ENCODE results near the gene SLK.

SLK gene

GRCh38 chr10:103986360-103986759, 19.4 kb downstream of the SLK start:
- TF ChIP-seq POLR2A (IDR thresholded peaks at IDR 0.05; ENCODE audit: low read length): no peak
- no peak for TF ChIP-seq GATA1 (IDR thresholded peaks at IDR 0.05; ENCODE audit: low read depth, low read length)
- DNase-seq: no peak

GRCh38 chr10:103990121-103990520, 23.2 kb downstream of the SLK start:
- no peak for DNase-seq
- no peak for TF ChIP-seq POLR2A (IDR thresholded peaks at IDR 0.05; ENCODE audit: low read length)
- no peak for TF ChIP-seq GATA1 (IDR thresholded peaks at IDR 0.05; ENCODE audit: low read depth, low read length)

DNA sequence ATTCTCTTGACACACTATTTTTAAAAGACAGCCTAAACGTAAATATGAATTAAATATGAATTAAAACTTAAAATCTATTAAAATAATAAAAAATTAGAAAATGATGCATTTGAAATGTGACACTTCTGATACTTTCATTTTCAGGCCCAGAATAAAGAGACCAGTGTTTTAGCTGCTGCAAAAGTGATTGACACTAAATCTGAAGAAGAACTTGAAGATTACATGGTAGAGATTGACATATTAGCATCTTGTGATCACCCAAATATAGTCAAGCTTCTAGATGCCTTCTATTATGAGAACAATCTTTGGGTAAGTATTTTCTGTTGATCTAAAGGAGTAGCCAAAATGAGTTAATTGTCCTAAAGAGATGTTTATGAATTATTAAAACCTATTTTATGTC, 23.6 kb downstream of the SLK start:
- TF ChIP-seq GATA1 (IDR thresholded peaks at IDR 0.05; ENCODE audit: low read depth, low read length) (no peak), POLR2A (IDR thresholded peaks at IDR 0.05; ENCODE audit: low read length) (no peak)
- DNase-seq: no peak

DNA sequence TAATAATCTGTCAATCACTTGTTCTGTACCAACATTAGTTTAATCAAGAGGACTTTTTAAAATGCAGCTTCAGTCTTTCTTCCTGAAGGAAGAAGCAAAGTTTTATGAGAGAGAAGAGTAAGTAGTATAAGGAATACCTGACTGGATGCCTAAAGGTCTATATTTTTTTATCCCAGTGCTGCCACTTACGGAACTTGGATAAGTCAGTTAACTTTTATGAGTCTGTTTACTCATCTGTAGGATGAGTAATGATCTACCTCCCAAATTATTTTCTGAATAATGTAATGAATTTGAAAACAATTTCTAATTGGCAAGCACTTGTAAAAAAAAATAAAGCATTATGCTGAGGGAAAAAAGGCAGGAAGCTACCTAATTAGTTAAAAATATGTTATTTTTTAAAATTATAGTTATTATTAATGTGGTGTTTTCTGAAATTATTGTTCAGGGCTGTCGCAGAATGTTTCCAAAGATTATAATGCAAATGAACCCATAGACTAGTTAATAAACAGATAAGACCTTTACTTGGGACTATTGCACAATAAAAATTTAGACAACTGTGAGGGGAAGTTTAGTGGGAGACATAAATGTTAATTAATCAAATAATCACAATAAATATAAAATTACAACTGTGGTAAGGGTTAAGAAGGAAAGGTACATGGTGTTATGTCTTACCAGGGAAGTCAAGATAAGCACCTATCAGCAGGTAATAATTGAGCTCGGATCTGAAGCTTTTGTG, 24.6 kb downstream of the SLK start:
- TF ChIP-seq GATA1 (IDR thresholded peaks at IDR 0.05; ENCODE audit: low read depth, low read length) (no peak), POLR2A (IDR thresholded peaks at IDR 0.05; ENCODE audit: low read length) (no peak)
- DNase-seq: no peak

- TF ChIP-seq POLR2A (IDR thresholded peaks at IDR 0.05; ENCODE audit: low read length) (no peak), GATA1 (IDR thresholded peaks at IDR 0.05; ENCODE audit: low read depth, low read length) (no peak)
- DNase-seq: no peak
Observed at GRCh38 chr10:103995134-103995533, 28.2 kb downstream of the SLK start.

DNA sequence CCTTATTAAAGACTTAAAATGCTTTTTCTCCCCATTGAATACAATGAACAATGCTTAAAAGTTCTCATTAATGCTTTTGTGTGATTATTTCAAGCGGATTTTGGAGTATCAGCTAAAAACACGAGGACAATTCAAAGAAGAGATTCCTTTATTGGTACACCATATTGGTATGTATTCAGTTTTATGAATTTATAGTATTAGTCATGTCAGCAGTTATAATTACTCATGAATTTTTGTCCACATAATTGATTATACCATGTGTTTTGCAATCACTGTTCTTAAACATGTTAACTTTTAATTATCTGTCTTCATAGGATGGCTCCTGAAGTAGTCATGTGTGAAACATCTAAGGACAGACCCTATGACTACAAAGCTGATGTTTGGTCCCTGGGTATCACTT, 31.9 kb downstream of the SLK start:
- TF ChIP-seq GATA1 (IDR thresholded peaks at IDR 0.05; ENCODE audit: low read depth, low read length) (no peak), POLR2A (IDR thresholded peaks at IDR 0.05; ENCODE audit: low read length) (no peak)
- DNase-seq: no peak

DNA sequence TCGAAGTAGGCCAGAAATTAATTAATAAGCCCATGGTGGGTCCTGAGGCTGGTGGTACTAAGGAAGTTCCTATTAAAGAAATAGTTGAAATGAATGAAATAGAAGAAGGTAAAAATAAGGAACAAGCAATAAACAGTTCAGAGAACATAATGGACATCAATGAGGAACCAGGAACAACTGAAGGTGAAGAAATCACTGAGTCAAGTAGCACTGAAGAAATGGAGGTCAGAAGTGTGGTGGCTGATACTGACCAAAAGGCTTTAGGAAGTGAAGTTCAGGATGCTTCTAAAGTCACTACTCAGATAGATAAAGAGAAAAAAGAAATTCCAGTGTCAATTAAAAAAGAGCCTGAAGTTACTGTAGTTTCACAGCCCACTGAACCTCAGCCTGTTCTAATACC, 36.0 kb downstream of the SLK start:
- DNase-seq: no peak
- TF ChIP-seq POLR2A (IDR thresholded peaks at IDR 0.05; ENCODE audit: low read length) (no peak), GATA1 (IDR thresholded peaks at IDR 0.05; ENCODE audit: low read depth, low read length) (no peak)

DNA sequence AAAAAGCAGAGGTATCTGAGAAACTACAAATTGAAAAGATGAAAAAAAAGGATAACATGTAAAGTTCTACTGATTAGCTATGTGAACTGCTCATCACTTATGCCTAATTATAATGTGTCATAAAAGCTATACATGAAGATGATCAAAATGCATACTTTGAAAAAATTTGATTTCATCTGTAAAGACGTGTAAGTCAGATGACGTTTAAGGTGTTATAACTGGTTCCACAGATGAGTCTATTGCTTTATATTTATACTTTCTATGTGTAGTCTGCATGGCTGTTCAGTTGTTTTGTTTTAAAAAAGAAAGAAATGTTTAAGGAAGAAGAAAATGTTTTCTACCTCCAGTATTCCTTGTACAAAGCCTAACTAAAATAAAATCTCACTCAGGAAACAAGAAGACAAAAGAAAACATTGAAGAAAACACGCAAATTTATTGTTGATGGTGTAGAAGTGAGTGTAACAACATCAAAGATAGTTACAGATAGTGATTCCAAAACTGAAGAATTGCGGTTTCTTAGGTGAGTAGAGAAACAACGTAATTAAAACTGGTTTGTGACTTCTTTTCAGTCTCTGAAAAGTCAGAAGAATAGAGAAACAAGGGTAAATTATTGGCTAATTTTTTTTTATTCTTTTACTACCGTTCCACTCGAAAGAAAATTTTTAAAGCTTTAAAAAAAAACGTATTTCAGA, 38.4 kb downstream of the SLK start:
- TF ChIP-seq POLR2A (IDR thresholded peaks at IDR 0.05; ENCODE audit: low read length): no peak
- no peak for TF ChIP-seq GATA1 (IDR thresholded peaks at IDR 0.05; ENCODE audit: low read depth, low read length)
- no peak for DNase-seq

- DNase-seq: no peak
- TF ChIP-seq GATA1 (IDR thresholded peaks at IDR 0.05; ENCODE audit: low read depth, low read length) (no peak), POLR2A (IDR thresholded peaks at IDR 0.05; ENCODE audit: low read length) (no peak)
Observed at GRCh38 chr10:104011904-104012303, 45.0 kb downstream of the SLK start.

DNA sequence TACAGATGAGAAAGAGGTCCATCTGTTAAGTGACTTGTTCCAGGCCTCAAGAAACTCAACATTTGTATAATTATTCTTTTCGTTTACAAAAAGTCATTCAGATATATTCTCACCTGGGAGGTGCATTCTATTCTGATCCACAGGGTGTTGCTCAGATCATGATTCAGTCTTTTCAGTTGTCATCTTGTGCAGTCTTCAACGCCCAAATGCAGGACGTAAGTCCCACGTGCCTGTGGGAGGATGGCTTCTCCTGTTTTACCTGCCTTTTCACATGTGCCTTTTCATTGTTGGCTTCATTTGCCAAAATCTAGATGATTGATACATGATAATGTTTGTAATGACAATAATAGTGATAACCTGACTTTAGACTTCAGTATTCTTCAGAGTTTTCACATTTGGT, 46.5 kb downstream of the SLK start:
- no peak for TF ChIP-seq GATA1 (IDR thresholded peaks at IDR 0.05; ENCODE audit: low read depth, low read length)
- no peak for TF ChIP-seq POLR2A (IDR thresholded peaks at IDR 0.05; ENCODE audit: low read length)
- no peak for DNase-seq

DNA sequence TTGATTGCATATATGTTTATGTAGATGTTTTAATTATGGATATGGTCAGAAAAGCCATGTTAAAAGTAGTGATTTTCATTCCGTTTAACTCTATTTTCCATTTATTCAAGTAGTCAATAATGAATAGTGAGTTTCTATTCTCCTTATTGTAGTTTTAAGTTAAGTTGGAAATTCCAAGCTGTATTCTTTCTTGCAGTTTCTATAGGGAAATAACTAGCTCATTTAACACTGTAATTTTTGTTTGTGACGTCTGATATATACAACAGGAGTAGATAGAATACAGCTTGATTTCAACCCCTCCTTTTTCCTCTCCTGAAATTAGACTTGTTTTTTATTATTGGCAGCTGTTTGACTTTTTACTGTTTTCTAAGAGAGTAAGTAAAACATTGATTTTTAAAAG, 47.2 kb downstream of the SLK start:
- TF ChIP-seq POLR2A (IDR thresholded peaks at IDR 0.05; ENCODE audit: low read length) (no peak), GATA1 (IDR thresholded peaks at IDR 0.05; ENCODE audit: low read depth, low read length) (no peak)
- no peak for DNase-seq

DNA sequence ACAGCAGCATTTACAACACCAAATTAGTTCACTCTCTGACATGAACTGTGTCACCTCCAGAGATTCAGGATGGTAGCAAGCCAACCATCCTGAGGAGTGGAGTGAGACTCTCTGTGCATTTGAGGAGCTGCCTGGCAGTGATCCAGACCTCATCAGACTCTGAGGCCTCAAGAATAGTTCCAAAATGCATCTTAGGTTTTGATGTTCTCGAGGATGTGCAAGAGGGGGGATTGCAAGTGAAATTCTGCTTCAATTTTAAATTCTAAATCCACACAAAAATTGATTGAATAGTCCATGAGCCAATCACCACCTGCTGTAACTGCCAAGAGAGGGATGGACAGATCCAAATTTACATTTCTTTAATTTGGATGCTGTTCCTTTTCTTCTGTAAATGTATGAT, 49.7 kb downstream of the SLK start:
- no peak for TF ChIP-seq GATA1 (IDR thresholded peaks at IDR 0.05; ENCODE audit: low read depth, low read length)
- TF ChIP-seq POLR2A (IDR thresholded peaks at IDR 0.05; ENCODE audit: low read length): no peak
- no peak for DNase-seq

- no peak for DNase-seq
- TF ChIP-seq POLR2A (IDR thresholded peaks at IDR 0.05; ENCODE audit: low read length) (no peak), GATA1 (IDR thresholded peaks at IDR 0.05; ENCODE audit: low read depth, low read length) (no peak)
Observed at GRCh38 chr10:104018471-104018870, 51.5 kb downstream of the SLK start.

DNA sequence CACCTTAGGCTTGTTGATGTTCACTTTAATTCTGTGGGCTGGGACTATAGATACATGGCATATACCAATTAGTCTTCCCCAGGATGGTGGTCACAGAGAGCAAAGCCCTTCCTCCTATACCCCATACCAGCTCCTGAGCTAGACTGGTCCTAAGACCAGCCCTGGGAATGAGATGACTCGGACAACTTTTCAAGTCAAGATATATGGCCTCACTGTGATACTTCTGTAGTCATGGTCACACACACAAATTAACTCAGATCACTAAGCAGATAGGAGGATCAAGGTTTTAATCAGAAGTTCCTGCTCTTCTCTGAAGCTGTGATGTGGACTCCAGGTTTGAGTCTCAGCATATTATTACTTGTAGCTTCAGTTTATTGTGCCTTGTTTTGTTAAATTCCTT, 53.1 kb downstream of the SLK start:
- TF ChIP-seq POLR2A (IDR thresholded peaks at IDR 0.05; ENCODE audit: low read length): no peak
- no peak for TF ChIP-seq GATA1 (IDR thresholded peaks at IDR 0.05; ENCODE audit: low read depth, low read length)
- DNase-seq: no peak

- TF ChIP-seq POLR2A (IDR thresholded peaks at IDR 0.05; ENCODE audit: low read length): no peak
- TF ChIP-seq GATA1 (IDR thresholded peaks at IDR 0.05; ENCODE audit: low read depth, low read length): no peak
- DNase-seq: no peak
Observed at GRCh38 chr10:104021246-104021645, 54.3 kb downstream of the SLK start.
